OCI-LY1 (cell line): ENCODE measurements around the gene MED13L.

Source experiments
- CTCF ChIP-seq: fragments of 200-600 bp; sonication (generic), shearing (Covaris generic); IDR thresholded peaks from 2 replicates; pipeline ENCODE4 v1.5.1; 2017; ENCODE audit warnings: mild to moderate bottlenecking, antibody characterized with exemption, low read length, moderate library complexity, mixed read lengths
- EZH2 ChIP-seq: fragments of 200-600 bp; sonication (generic), shearing (Covaris generic); IDR thresholded peaks from 2 replicates; pipeline ENCODE4 v1.8.0; 2017; ENCODE audit warnings: borderline replicate concordance, mixed run types, mild to moderate bottlenecking, antibody characterized with exemption, low read length, moderate library complexity, mixed read lengths

GRCh38 chr12:116302166-116303058 is 24.9 kb upstream of the MED13L start:
- no peak for TF ChIP-seq CTCF
- no peak for TF ChIP-seq EZH2
